T-helper 22 cell (primary cell): ENCODE data around the gene ACTR1A.
A peak's percentile ranks its signal among the peaks of the same experiment; 100 is the strongest.
"Not testable (repeated sequence)": the region's sequence is repeated elsewhere in the genome, so short reads cannot be mapped to it uniquely, and the experiment has no call there.

Source experiments
- DNase-seq: peaks from one replicate; pipeline ENCODE4 v3.0.0-alpha.2; 2020; ENCODE audit warnings: low read depth

ACTR1A gene

GRCh38 chr10:102502337-102503151 is at the start of gene ACTR1A:
ACTR1A (minus strand) TSS chr10:102502712; CDS start chr10:102502647, 65 bp downstream.
- peak; percentile 93 for DNase-seq

DNA sequence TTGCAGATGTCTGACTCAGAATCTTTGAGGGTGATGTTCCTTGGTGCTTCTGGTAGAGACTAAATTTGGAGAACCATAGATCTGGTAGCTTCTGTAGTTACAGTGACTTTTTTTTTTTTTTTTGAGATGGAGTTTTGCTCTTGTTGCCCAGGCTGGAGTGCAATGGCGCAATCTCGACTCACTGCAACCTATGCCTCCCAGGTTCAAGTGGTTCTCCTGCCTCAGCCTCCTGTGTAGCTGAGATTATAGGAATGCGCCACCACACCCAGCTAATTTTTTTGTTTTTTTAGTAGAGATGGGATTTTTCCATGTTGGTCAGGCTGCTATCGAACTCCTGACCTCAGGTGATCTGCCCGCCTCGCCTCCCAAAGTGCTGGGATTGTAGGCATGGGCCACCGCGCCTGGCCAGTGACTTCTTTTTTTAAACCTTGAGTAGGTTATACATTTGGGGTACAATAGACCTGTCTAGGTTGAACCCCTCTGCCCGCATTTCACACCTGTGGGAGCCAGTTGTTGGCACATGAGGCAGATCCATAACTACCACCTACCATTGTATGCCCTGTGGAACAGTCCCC is 48.2 kb upstream of the ACTR1A start:
- no peak for DNase-seq

- no peak for DNase-seq
Observed at GRCh38 chr10:102549549-102549948, 47.0 kb upstream of the ACTR1A start.

- DNase-seq = no peak
Observed at GRCh38 chr10:102546606-102547320, 44.3 kb upstream of the ACTR1A start.

DNA sequence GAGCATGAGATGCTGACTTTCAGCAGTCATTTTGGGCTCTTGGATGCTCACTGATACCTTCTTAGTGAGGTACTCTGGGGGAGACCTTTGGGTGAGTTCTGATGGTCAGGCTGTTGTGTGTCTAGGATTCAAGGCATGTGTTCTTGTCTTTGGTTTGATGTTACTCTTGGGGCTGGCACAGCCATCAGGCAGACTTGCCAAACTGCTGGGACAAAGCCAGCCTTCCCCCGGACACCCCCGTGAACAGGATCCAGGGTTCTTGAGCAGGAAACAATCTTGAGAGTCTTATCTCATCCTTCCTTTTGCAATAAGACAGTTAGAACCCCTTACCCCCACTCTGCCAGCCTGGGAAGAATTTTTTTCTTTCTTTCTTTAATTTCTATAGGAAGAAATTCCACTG is 43.5 kb upstream of the ACTR1A start:
- DNase-seq = no peak

GRCh38 chr10:102545265-102545871 is 42.9 kb upstream of the ACTR1A start:
- DNase-seq = no peak

DNA sequence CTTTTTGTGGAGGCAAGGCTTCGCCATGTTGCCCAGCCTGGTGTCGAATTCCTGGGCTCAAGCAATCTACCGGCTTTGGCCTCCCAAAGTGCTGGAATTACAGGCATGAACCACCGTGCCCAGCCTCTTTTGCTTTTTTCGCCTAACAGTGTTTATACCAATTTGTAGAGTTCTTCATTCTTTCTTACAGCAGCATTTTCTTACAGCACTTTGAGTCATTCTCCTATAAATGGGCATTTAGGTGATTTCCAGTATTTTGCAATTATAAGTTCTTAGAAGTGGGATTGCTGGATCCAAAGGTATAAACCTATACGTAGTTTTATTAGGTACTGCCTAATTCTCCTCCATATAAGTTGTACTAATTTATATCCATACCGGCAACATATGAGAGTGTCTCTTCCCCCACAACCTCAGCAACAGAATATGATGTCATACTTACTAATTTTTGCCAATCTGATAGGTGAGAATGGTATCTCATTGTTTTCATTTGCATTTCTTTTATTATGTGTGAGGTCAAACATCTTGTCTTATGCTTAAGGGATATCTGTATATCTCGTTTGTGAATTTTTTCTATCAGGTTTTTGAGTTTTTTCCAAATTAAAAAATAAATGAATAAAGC is 40.4 kb upstream of the ACTR1A start:
- DNase-seq = no peak

DNA sequence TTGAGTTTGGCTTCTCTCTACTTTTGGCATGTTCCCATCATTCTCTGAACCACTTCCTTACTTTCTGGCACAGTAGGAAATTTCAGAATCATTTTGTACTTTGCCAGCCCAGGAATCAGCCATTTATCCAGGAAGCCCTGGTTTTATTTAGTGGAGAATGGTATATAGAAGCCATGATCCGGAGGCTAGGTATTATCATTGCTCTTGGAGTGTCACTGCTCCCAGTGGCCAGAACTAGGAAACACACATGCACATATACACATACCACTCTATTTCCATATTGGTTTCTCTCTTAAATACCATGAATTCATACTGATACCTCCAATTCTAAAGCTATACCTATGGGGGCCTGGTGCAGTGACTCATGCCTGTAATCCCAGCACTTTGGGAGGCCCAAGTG is 37.5 kb upstream of the ACTR1A start:
- DNase-seq = no peak

DNA sequence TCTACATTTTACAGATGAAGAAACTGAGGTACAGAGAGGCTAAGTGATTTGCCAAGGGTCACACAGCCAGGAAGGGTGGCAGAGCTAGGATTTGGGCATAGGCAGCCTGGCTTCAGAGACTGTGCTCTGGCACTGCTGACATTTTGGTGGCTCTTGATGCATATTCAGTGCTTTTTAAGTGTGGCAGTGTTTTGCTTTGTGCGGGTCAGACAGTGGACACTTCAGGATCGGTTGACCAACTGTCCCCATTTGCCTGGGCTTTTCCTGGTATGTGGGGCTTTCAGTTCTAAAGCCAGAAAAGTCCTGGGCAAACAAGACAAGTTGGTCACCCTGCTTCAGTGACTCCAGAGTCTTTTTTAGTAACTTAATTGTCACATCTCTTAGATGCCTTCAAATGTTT is 36.3 kb upstream of the ACTR1A start:
- DNase-seq = no peak

GRCh38 chr10:102537948-102538347 is 35.4 kb upstream of the ACTR1A start:
- no peak for DNase-seq

- no peak for DNase-seq
Observed at GRCh38 chr10:102537367-102537766, 34.9 kb upstream of the ACTR1A start.

DNA sequence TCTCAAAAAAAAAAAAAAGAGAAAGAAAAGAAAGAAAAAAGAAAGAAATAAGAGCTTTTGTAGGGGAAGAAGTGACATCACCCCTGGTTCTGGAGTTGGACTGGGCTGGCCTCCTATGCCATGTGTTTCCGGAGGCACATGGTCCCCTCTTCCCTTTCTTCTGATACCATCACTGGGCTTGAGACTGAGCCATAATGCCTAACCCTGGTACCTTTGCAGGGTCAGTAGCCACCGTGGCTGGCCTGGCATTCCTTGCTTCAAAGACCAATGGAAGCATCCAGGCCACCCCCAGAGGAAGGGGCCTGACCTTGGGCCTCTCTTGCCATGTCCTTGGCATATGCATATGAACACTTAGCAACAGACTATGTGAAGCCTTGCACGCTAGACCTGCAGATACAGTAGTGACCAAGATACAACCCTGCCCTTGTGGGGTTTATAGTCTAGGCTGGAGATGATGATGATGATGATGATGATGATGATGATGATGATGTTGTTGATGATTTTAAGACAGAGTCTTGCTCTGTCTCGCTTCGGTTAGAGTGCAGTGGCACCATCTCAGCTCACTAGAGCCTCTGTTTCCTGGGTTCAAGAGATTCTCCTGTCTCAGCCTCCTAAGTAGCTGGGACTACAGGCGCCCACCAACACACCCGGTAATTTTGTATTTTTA is 33.1 kb upstream of the ACTR1A start:
- no peak for DNase-seq

- not testable (repeated sequence) for DNase-seq
Observed at GRCh38 chr10:102534966-102535365, 32.5 kb upstream of the ACTR1A start.

GRCh38 chr10:102534333-102534732 is 31.8 kb upstream of the ACTR1A start:
- no peak for DNase-seq

GRCh38 chr10:102527546-102527945 is 25.0 kb upstream of the ACTR1A start:
- DNase-seq = no peak

DNA sequence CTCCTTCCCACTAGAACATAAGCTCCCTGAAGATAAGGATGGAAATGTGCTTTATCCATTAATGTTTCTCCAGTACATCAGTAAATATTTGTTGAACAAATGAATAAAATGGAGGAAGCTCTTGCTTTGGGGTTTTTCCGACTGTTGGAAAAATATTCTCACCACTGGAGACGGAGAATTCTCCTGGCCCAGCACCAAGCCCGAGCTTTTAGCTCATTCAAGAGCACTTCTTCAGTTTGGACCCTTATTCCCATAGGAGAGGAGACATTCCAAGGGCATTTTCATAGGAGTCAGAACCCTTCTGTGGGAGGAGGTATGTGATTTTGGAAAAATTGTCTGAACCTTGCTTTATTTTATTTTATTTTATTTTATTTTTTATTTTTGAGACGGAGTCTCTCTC is 22.2 kb upstream of the ACTR1A start:
- no peak for DNase-seq

GRCh38 chr10:102523250-102524029 is 20.9 kb upstream of the ACTR1A start:
- DNase-seq = no peak

DNA sequence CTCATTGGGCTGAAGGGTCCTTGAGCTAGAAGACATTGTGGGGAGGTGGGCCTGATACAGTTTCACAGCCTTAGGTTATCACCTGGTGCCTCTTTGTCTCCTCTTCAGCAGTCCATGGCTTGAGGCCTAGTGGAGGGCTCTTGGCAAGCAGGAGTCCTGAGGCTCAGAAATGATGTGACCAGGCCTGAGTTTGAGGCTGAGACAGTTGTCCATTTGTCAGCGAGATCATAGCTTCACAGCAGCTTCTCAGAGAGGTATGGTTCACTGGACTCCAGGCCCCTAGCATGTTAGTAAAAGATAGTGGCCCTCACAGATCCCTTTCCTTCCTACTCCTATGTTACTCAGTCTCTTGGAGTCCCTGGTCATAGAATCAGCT is 20.4 kb upstream of the ACTR1A start:
- no peak for DNase-seq

DNA sequence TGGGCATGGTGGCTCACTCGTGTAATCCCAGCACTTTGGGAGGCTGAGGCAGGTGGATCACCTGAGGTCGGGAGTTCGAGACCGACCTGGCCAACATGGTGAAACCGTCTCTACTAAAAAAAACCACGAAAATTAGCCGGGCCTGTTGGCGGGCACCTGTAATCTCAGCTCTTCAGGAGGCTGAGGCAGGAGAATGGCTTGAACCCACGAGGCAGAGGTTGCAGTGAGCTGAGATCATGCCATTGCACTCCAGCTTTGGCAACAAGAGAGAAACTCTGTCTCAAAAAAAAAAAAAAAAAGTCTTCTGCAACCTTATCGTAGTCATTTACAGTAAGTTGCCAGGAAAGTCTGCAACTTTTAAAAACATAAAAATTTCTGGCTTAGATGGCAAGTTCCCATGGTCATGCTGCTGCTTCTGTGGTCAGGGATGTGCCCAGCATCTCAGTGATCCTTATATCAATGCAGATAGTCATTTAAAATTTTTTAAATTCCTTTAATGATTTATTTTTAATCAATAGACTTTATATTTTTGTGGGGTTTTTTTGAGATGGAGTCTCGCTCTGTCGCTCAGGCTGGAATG is 16.8 kb upstream of the ACTR1A start:
- DNase-seq = no peak

DNA sequence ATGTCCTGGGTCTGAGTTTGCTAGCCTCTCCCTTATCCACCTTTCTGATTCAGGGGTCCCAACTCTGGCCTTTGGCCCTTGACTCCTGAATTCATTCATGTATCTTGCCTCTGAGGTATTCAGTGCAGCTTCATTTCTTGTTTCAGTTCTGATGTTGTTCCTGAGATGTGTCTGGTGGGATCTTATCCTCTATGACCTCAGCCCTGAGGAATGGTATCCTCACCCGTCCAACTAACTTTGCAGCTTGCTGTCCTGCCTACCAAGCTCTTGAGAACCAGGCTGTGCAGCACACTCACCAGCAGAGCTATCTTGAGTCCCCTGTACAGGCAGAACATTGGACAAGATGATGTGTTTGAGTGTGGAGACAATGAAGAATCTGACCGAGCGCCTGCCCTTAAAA is 15.0 kb upstream of the ACTR1A start:
- no peak for DNase-seq

- DNase-seq = no peak
Observed at GRCh38 chr10:102515724-102516123, 13.2 kb upstream of the ACTR1A start.
